Prostate gland (tissue), 2 donors: ENCODE measurements around the gene NPNT. TPM values are rescaled to one million over a fixed set of nuclear protein-coding genes. Genes with fewer than 3 reads are reported as not detected.

Experiments used
- DNase-seq: peaks from one replicate; pipeline ENCODE4 v3.0.0-alpha.2; 2019; ENCODE audit warnings: low spot score
- H3K27ac ChIP-seq, 2 donors: fragments of 200-600 bp; sonication (generic); 2 replicates each; pipeline ENCODE4 v1.5.1; 2017 to 2019
- H3K27me3 ChIP-seq: fragments of 200-600 bp; sonication (generic); replicated peaks from 2 replicates; pipeline ENCODE4 v1.5.1; 2019; ENCODE audit not compliant: insufficient read depth
- H3K36me3 ChIP-seq, 2 donors: fragments of 200-600 bp; sonication (generic); 1 replicate in 1 of 2; 2 replicates in 1 of 2; pipeline versions ENCODE4 v1.5.1 to v1.8.1; 2017 to 2019
- H3K4me1 ChIP-seq: fragments of 200-600 bp; sonication (generic); replicated peaks from 2 replicates; pipeline ENCODE4 v1.5.1; 2019
- H3K4me3 ChIP-seq, 2 donors: fragments of 200-600 bp; sonication (generic); 2 replicates each; pipeline ENCODE4 v1.5.1; 2017 to 2019
- H3K9me3 ChIP-seq: fragments of 200-600 bp; sonication (generic); 2 replicates; pipeline ENCODE4 v1.5.1; 2017
- CTCF ChIP-seq, 4 experiments: fragments of 200-600 bp in 2 of 4; fragments of 450-650 bp in 2 of 4; sonication (generic) in 2 of 4; IDR thresholded peaks; 1 replicate in 3 of 4; 2 replicates in 1 of 4; pipeline ENCODE4 v1.5.1; 2016 to 2019; ENCODE audit warnings: antibody characterized with exemption in 4 of 4, mild to moderate bottlenecking in 2 of 4, moderate library complexity in 2 of 4
- POLR2A ChIP-seq: fragments of 450-650 bp; IDR thresholded peaks from one replicate; pipeline ENCODE4 v1.6.1; 2016; ENCODE audit warnings: antibody characterized with exemption, mild to moderate bottlenecking
- POLR2AphosphoS5 ChIP-seq: sonication (generic); formaldehyde crosslinking; IDR thresholded peaks from one replicate; pipeline ENCODE4 v1.6.1; 2017; ENCODE audit warnings: antibody characterized with exemption
- WGBS: methylation state at CpG from one replicate; pipeline ENCODE4 v1.1.5; 2018; 5-methylcytosine and 5-hydroxymethylcytosine counted together
- intact Hi-C: fragments of 100-400 bp; cut with DNase I; formaldehyde crosslinking; loops from one replicate; pipeline ENCODE4 v1.14.2; 2022
- total RNA-seq, 2 donors: library from RNA; depleted of rRNA; stranded (reverse); fragments of >200 nt; gene quantifications; one replicate each; pipeline ENCODE4 v1.1.0, GENCODE V29; 2016

NPNT gene
- total RNA-seq, 2 donors from 2014 or later: 25.2 to 53.0 TPM

- no peak for DNase-seq
- TF ChIP-seq POLR2AphosphoS5: no peak
- no peak for TF ChIP-seq POLR2A
- TF ChIP-seq CTCF (IDR thresholded peaks at IDR 0.05): no peak
- Histone ChIP-seq H3K4me1 (no peaks in the 10 kb centered on the region), H3K9me3 (no peaks in the 10 kb centered on the region), H3K4me3 (no peak overlapping the region), H3K27ac (no peak overlapping the region), H3K27me3 (no peaks in the 10 kb centered on the region), H3K36me3 (no peaks in the 10 kb centered on the region)
- intact Hi-C loops: no loop called here
- 70% methylated on average over 4 of the region's 4 CpGs for WGBS
These were observed 75.8 kb downstream of the NPNT start for GRCh38 chr4:105971036-105971435.

DNA sequence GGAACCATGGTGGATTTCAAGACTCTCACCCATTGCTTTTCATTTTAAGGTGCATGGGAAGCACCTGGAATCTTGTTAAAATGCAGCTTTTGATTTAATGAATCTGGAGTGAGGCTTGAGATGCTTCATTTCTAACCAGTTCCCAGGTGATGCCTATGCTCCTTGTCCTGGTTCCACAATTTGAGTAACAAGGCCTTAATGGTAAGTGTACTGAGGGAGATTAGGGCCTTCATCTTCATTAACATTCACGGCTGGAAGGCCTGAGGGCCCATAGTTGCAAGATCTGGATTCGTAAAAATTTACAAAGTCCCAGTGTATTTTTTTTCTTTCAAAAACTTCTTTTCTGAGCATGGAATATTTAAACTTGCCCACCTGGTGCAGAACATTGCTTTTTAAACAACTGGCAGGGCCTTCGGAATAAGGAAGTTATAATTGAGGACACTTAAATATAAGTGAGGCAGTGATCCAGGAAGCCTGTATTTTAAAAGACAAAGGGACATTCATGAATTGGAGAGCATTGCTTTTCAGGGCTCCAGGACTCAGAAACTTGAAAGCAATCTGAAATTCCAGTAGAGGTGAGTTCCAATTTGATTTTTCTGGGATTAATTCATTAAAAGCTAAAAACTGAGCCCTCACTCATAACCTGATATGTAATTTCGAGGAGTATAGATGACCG lies 77.8 kb downstream of the NPNT start:
- Histone ChIP-seq H3K9me3 (no peaks in the 10 kb centered on the region), H3K4me3 (no peak overlapping the region), H3K27ac (no peak overlapping the region), H3K4me1 (no peaks in the 10 kb centered on the region), H3K27me3 (no peaks in the 10 kb centered on the region), H3K36me3 (no peaks in the 10 kb centered on the region)
- DNase-seq: no peak
- TF ChIP-seq POLR2AphosphoS5: no peak
- TF ChIP-seq POLR2A: no peak
- no peak for TF ChIP-seq CTCF (IDR thresholded peaks at IDR 0.05)
- WGBS: 67% methylated on average over 5 of the region's 5 CpGs
- intact Hi-C loops: no loop called here

- no peaks in the 10 kb centered on the region for H3K36me3 ChIP-seq
- no peaks in the 10 kb centered on the region for H3K9me3 ChIP-seq
- no peak for TF ChIP-seq POLR2AphosphoS5
- no peak for TF ChIP-seq POLR2A
- TF ChIP-seq CTCF (IDR thresholded peaks at IDR 0.05): no peak
- WGBS: 65% methylated on average over 3 of the region's 3 CpGs
- H3K27ac ChIP-seq: no peak overlapping the region
- no peak overlapping the region for H3K4me3 ChIP-seq
- intact Hi-C loops: no loop called here
- no peak for DNase-seq
- H3K27me3 ChIP-seq: no peaks in the 10 kb centered on the region
- no peaks in the 10 kb centered on the region for H3K4me1 ChIP-seq
These were observed 81.6 kb downstream of the NPNT start for GRCh38 chr4:105976915-105977314.

GRCh38 chr4:105978684-105979296 lies 83.5 kb downstream of the NPNT start:
- Histone ChIP-seq H3K27me3 (no peaks in the 10 kb centered on the region), H3K4me3 (no peak overlapping the region), H3K4me1 (no peaks in the 10 kb centered on the region), H3K27ac (no peak overlapping the region), H3K9me3 (no peaks in the 10 kb centered on the region), H3K36me3 (no peaks in the 10 kb centered on the region)
- DNase-seq: no peak
- WGBS: 76% methylated on average over 2 of the region's 2 CpGs
- TF ChIP-seq POLR2AphosphoS5 (no peak), CTCF (IDR thresholded peaks at IDR 0.05) (no peak), POLR2A (no peak)
- intact Hi-C loops: no loop called here

- H3K4me1 ChIP-seq: no peaks in the 10 kb centered on the region
These were observed 84.2 kb downstream of the NPNT start for GRCh38 chr4:105979506-105979905.

More at GRCh38 chr4:105979506-105979905, 84.2 kb downstream of the NPNT start:
- no peaks in the 10 kb centered on the region for H3K9me3 ChIP-seq
- intact Hi-C loops: no loop called here
- no peak for DNase-seq
- no peak overlapping the region for H3K4me3 ChIP-seq
- 93% methylated on average over 3 of the region's 3 CpGs for WGBS
- TF ChIP-seq POLR2A: no peak
- no peak for TF ChIP-seq POLR2AphosphoS5
- TF ChIP-seq CTCF (IDR thresholded peaks at IDR 0.05): no peak
- no peaks in the 10 kb centered on the region for H3K27me3 ChIP-seq
- no peaks in the 10 kb centered on the region for H3K36me3 ChIP-seq
- H3K27ac ChIP-seq: no peak overlapping the region
